Measurements from ENCODE around the gene TAS2R19.

GRCh38 chr12:11067514-11067913 is 45.1 kb upstream of the TAS2R19 start:
- TF ChIP-seq POLR2A (IDR thresholded peaks at IDR 0.05; ENCODE audit: low read length): no peak
- no peak for TF ChIP-seq GATA1 (IDR thresholded peaks at IDR 0.05; ENCODE audit: low read depth, low read length)

Data from erythroblast (primary cell).